K562 treated with DMSO at 1 percent for 24 hours (cell line): ENCODE results near the gene ZNF879. TPM values are rescaled to one million over a fixed set of nuclear protein-coding genes. Genes with fewer than 3 reads are reported as not detected.

Source experiments
- total RNA-seq: library from RNA; unstranded; fragments of 300-600 nt; gene quantifications from 2 replicates; pipeline ENCODE4 v1.2.3, GENCODE V29; 2022; ENCODE audit warnings: low read depth; ENCODE audit not compliant: insufficient read depth

Gene ZNF879
- 1.3 and 1.6 TPM in 2 replicates for total RNA-seq

DNA sequence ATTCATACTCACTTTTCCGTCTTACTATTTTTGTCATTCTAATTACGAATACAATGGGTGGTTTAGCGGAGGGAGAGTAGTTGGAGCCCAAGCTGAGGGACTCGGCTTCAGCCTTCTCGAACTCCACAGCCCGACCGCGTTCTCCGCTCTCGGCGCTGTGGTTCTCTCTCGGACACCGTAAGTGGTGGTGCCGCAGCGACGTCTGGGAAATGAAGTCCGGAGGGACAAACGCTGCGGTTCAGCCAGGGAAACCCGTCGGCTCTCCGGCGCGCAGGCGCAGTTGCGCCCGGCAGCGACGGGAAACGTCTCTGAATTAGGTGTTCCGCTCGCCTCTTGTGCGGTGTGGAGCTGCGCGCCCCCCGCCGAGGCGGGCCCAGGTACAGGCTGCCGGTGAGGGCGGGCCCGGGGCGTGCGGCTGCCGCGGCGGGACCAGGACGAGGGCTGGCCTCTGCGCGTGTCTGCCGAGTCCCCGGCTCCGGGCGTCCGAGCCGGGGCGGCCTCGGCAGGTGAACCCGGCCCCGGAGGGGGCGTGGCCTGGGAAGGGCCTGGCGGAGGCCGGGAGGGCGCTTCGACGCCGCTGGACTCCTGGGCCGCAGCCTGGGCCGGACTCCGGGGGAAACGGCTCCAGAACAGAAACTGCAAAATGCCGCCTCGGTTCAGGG lies at the start of gene ZNF879:
ZNF879 (plus strand) TSS at position 277 of the 662 bp plus-strand sequence. CDS start 1,201 bp downstream, outside the sequence.

DNA sequence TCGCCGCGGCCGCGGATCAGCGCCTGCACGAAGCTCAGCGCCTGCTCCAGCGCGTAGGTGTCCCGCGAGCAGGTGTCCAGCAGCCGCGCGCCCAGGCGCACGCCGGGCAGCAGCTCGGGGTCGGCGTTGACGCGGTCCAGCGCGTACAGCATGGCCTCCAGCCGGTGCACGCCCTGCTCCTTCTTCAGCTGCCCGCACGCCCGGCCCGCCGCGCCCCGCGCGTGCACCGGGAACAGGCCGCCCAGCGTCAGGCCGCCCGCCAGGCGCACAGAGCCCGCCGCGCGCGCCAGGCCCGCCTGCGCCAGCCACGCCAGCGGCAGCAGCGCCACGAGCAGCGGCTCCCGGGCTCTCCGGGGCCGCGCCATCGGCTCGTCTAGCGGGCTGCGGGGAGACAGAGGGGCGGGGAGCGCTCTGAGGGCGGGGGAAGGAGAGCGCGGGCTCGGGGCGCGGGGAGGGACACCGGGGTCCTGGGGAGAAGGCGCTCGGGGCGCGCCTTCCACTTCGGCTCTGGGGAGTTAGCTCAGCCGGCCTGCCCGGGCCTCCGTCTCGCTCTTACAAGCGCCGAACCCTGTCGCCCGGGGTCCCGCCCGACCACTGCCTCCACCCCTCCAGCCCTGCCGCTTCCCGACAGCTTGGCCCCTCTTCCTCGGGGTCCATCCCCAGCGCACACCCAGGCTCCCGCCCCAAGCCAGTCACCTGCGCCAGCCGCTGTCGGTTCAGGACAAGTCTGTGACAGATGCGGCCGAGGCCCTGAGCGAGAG lies 28.8 kb upstream of the ZNF879 start, which contains the start of gene GRM6:
GRM6 (minus strand) TSS at position 741 of the 761 bp plus-strand sequence; CDS start at position 365, 376 bp downstream.

DNA sequence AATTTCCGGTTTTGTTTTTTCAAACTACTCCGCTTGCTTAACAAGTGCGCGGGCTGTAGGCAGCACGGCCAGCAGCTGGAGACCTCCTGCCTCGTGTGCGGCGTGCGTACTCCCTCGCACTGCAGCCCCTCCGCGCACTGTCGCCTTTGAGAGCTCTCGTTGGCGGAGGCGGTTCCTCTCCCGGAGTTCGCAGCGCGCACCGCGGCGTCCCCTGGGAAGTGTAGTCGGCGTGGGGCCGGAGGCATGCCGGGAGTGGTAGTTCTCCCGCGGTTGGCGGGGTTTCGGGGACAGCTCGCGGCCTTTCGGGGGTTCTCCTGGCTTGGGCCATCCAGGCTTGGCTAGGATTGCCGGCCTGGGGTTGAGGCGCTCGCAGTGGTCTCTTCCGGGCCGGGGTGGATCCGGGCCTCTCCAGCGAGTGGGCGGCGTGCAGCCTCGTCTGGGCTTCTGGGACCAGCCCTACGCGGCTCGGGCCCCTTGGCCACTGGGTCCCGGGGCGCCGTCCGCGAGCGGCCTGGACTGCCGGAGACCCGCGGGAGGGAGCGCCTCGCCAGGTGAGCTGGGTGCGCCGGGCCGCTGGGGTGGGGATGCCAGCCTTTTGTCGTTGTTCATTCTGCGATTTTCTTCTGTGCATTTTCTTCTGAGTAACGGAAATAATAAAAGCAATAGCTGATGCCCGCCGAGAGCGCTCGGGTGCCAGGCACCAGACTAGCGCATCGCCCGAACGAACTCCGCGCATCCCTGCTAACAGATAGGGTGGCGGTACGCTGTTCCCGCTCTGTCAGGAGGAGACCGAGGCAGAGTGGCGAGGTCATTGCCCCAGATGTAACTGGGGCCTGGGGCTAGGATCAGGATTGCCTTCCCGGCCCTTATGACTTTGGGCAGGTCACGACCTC lies 36.8 kb downstream of the ZNF879 start, which contains the start of gene ZNF354C:
ZNF354C (plus strand) TSS at position 258 of the 893 bp plus-strand sequence. CDS start 1,696 bp downstream, outside the sequence.

Other genes with a start within 250 kb of the ZNF879 start
- gene ZNF354B, start 163.9 kb upstream of the ZNF879 start, total RNA-seq: 3.6 and 4.8 TPM in 2 replicates
- gene ZFP2, start 127.9 kb upstream of the ZNF879 start, total RNA-seq: 0.14 TPM in 1 of 2 replicates, not detected in the other
- gene ZNF454, start 82.6 kb upstream of the ZNF879 start, total RNA-seq: not detected in 2 replicates
- gene GRM6, start 28.5 kb upstream of the ZNF879 start, total RNA-seq: not detected in 2 replicates
- 0.07 and 0.31 TPM in 2 replicates for gene ZNF354C, start 36.6 kb downstream of the ZNF879 start, total RNA-seq